Measurements from ENCODE around the gene SLC22A9.
"Not testable (repeated sequence)": the region's sequence is repeated elsewhere in the genome, so short reads cannot be mapped to it uniquely, and the experiment has no call there.

The SLC22A9 gene

DNA sequence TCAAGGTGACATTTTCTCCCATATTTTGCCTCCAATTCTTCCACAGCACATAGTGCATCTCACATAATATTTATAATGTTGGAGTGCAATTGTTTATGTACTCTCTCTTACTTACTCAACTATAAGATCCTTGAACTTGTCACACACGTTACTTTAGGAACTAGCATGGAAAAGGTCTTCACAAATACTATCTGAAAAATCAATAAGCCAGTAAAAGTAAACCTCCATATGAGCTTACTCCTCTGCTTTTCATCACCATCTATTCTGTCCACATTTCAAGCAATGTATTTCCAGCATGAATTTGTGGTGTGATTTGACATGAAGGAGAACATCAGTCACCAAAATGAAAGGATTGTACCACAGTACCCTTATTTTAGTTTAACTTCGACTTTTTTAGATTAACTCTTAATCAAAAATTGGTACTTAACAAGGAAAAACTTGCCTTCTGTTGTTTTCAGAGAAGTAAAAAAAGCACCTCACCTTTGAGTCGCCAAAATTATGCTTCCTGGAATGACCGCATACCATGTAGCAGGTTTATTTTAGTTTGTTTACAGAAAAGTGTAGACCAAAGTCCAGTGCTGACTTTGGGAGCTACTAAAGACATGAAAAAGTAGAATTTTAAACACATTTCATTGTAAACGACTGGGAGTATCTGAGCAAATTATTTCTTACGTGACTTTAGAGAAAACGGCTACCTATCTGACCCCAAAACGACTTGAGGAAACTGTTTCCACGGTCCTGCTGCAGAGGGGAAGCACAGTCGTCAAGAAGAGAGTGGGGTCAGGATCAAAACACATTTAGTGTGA, at the start of gene SLC22A9:
Gene SLC22A9 (plus strand): TSS at position 621 of the 806 bp plus-strand sequence. CDS start 272 bp downstream, outside the sequence.
- no peak for DNase-seq (ENCODE audit: low read depth in 2 of 2)

DNA sequence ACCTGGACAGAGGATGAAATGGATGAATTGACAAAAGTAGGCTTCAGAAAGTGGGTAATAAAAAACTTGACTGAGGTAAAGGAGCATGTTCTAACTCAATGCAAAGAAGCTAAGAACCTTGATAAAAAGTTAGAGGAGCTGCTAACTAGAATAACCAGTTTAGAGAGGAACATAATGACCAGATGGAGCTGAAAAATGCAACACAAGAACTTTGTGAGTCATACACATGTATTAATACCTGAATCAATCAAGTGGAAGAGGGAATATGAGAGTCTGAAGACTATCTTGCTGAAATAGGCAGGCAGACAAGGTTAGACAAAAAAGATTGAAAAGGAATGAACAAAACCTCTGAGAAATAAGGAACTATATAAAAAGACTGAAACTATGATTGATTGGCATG, 47.9 kb upstream of the SLC22A9 start:
- no peak for DNase-seq (ENCODE audit: low read depth in 2 of 2)

DNA sequence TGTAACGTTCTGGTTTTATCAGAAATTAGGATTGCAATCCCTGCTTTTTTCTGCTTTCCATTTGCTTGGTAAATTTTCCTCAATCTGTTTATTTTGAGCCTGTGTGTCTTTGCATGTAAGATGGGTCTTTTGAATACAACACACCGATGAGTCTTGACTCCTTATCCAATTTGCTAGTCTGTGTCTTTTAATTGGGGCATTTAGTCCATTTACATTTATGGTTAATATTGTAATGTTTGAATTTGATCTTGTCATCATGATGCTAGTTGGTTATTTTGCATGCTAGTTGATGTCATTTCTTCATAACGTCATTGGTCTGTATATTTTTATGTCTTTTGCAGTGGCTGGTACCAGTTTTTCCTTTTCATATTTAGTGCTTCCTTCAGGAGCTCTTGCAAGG, 34.5 kb upstream of the SLC22A9 start:
- DNase-seq (ENCODE audit: low read depth in 2 of 2) = not testable (repeated sequence)

DNA sequence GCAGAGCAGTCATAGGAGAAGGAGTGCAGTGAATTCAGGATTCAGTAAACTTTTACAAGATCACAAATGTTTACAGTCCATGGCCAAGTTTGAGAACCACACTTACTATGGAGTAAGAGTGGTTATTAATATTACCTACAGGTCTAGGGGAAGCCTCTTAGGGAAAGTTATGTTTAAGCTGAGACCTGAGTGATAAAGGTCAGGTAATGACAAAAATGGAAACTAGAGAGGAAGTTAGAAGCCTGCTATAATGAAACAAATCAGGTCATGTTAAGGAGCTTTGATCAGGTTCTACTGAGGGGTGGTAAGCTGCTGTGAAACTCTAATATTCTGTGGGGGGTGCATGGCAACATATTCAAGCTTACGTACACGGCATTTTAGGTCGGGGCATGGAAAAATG, 32.5 kb upstream of the SLC22A9 start:
- DNase-seq (ENCODE audit: low read depth in 2 of 2) = no peak

DNA sequence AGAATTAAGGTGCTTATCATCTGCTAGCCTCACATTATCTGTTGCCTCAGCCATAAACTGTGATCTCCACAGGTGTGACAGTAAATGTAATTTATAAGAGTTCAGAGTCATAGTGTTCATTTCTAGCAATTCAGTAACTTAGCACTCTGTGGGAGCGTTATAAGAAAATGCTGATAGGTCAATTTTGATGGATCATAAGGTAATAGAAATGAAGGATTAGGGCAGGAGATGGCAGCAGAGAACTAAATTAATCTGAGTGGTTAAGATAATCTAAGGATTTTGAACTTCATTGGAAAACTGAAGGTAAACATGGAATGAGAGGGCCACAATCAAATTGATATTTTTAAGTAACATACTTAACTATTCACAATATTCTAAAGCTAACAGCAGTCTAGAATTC, 26.5 kb upstream of the SLC22A9 start:
- DNase-seq (ENCODE audit: low read depth in 2 of 2) = no peak

DNA sequence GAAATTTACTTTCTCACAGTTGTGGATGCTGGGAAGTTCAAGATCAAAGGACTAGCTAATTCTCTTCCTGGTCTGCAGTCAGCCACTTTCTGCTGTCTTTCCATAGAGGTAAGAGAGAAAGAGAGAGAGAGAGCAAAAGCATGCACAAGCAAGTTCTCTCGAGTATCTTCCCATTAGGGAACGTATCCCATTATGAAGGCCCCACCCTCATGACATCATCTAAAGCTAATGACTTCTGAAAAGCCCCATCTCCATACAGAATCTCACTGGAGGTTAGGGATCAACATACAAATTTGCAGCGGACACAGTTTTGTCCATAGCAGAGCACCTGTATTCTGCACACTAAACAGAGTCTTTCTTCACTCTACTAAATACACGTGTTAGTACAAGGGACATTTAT, 17.4 kb upstream of the SLC22A9 start:
- no peak for DNase-seq (ENCODE audit: low read depth in 2 of 2)

DNA sequence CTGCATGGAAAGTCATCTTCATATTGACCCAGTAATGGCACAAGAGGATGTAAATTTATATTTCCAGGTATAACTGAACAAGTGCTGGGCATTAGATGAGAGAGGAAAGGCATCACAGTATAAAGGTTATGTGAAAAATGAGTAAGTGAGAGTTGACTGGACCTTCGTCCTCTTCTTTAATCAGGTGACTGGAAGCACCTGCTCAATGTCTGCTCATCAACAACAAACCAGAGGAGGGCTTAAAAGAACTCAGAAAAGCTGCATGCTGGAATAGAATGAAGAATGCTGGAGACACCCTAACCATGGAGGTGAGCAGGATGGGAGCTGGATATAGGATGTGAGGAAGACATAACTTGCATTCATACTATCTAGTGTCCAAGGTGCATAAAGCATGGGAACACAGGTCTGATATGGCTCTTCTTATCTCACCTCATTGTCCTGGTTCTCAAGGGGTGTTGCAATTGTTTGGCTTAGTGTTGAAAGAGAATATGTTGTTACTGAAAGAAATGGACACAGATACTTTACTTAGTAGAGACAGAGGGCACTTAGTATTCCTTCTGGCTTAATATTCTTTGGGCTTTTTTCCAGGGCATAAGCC, 7.3 kb upstream of the SLC22A9 start:
- DNase-seq (ENCODE audit: low read depth in 2 of 2) = no peak

DNA sequence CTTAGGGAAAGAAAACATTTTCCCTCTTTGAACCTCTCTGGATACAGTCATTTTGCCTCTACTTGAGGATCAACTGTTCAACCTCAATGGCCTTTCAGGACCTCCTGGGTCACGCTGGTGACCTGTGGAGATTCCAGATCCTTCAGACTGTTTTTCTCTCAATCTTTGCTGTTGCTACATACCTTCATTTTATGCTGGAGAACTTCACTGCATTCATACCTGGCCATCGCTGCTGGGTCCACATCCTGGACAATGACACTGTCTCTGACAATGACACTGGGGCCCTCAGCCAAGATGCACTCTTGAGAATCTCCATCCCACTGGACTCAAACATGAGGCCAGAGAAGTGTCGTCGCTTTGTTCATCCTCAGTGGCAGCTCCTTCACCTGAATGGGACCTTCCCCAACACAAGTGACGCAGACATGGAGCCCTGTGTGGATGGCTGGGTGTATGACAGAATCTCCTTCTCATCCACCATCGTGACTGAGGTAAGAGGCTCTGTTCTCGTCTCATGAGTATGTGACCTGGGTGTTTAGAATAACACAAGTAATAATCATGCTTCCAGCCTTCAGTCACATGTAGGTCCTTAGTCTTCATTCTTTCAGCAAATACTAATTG, 495 bp downstream of the SLC22A9 start:
- DNase-seq (ENCODE audit: low read depth in 2 of 2) = no peak

DNA sequence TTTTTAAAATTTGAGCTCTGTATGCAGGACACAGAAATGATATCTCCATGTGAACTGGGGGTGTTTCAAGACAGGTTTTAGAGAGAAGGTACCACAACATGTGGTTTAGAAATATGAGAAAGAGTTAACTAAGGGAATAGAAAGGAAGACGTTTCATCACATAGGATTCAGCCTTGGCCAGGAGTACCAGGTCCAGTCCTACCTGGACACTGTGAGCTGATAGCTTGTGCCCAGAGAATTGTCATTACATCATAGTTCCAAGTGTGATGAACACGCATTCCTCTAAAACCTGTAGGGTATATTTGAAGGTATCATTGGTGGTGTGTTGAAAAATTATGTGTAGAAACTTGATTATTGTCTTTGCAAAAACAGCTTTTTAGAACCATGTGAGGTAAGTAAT, 1.8 kb downstream of the SLC22A9 start:
- DNase-seq (ENCODE audit: low read depth in 2 of 2) = no peak

DNA sequence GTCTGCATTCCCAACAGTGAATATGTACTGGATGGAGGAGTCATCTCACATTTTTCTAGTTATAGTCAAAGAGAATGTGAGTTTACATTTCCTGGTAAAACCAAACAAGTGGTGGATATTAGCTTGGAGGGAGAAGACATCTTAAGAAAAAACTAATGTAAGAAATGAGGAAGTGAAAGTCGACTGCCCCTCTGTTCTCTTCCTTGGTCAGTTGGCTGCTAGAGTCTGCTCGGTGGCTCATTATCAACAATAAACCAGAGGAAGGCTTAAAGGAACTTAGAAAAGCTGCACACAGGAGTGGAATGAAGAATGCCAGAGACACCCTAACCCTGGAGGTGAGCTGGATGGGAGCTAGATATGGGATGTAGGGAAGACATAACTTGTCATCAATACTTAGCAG, 5.8 kb downstream of the SLC22A9 start:
- no peak for DNase-seq (ENCODE audit: low read depth in 2 of 2)

DNA sequence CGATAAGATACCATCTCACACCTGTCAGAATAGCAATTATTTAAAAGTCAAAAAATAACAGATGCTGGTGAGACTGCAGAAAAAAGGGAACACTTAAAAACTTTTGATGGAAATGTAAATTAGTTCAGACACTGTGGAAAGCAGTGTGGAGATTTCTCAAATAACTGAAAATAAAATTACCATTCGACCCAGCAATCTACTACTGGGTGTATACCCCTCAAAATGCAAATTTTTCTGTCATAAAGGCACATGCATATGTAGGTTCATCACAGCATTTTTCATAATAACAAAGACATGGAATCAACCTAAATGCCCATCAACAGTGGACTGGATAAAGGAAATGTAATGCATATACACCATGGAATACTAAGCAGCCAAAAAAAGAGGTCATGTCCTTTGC, 10.5 kb downstream of the SLC22A9 start:
- DNase-seq (ENCODE audit: low read depth in 2 of 2) = no peak

DNA sequence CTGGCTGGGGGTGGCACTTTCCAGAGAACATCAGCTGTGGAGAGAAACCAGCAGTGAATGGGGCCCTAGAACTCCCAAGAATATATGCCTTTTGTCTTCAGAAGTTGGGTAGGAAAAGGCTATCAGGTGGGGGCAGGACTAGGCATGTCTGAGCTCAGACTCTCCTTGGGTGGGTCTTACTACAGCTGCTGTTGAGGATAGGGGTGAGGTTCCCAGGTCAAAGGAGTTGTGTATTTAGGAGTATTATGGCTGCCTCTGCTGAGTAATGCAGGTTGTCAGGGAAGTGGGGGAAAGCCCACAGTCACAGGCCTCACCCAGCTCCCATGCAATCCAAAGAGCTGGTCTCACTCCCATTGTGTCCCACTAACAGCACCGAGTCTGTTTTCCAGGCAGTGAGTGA, 26.1 kb downstream of the SLC22A9 start:
- no peak for DNase-seq (ENCODE audit: low read depth in 2 of 2)

DNA sequence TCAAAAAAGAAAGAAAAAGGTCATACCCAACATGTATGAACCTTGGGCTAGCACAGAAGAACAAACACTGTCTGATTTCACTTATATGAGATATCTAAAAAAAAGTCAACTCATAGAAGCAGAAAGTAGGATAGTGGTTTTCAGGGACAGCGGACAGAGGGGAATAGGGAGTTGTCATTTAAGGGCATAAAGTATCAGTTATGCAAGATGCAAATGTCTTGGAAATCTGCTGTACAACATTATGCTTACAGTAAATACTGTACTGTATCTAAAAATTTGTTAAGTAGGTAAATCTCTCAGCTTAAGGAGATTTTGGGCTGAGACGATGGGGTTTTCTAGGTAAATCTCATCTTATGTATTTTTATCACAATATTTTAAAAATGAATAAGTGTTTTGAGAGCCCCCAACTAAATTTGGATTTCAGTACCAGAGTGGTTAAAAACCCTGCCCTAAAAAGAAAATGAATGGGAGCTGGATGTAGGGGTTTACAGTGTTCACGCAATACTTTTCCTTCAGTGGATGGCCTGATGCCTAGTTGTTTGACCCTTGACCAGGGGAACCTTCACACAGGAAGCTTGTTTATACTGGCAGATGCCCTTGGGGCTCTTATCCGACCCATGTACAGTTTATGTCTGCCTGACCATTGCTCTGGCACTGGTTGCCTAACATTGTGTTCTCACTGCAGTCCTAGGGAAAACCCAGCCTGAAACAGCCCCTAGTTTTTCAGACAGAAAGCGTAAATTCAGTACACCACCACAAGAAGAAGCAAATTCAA, 34.8 kb downstream of the SLC22A9 start:
- DNase-seq (ENCODE audit: low read depth in 2 of 2) = no peak

DNA sequence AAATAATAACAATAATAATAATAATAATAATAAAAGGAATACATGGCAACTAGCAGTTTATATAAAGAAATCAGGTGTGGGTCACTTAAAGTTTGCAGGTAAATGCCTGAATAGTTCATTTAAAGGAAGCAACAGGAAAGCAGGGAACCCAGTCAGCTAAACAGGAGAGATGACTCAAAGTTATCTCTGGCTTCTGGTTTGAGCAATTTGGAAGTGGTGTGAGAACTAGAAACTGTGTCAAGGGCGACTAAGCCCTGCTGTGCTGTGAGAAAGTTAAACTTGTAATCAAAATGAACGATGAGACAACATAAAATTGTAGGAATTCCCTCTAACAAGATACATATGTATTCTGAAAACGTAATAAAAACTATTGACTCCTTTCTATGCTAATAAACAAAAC, 35.5 kb downstream of the SLC22A9 start:
- no peak for DNase-seq (ENCODE audit: low read depth in 2 of 2)

DNA sequence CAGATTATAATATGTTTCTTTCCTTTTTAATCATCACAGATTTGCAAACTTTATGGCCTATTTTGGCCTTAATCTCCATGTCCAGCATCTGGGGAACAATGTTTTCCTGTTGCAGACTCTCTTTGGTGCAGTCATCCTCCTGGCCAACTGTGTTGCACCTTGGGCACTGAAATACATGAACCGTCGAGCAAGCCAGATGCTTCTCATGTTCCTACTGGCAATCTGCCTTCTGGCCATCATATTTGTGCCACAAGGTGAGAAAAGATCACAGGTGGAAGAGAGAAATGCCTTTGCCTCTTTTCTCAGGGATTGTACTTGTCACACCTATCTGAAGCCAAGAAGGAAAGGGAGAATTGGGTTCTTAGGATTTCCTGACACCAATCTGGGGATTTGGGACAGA, 36.9 kb downstream of the SLC22A9 start:
- DNase-seq (ENCODE audit: low read depth in 2 of 2) = no peak

DNA sequence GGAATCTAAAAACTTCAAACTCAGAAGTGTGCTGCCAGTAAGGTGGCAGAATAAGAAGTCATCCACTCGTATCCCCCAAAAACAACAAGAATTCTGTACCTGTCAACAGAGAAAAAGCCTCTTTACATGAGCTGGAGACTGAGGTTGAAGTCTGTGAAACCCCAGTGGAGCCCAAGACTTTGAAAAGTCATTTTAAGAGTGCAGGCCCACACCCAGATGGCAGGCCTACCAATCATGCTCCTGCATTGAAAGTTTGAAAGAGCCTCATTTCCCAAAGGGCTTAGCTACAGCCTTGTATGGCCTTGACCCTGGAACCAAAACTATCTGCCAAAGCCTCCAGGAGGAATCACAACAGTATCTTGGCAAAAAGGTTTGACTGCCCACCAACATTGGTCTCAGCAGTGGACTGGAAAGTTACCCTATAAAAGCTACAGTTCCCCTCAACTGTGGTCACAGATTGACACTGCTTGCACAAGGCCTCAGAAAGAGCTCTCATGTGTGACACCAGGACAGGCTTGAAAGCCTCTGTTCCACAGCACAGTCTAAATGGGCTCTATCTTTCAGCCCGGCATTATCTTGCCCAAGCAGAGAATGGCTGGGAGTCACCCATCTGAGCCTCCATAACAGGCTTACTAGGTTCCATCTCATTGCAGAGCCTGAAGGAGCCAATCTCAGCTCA, 47.7 kb downstream of the SLC22A9 start:
- no peak for DNase-seq (ENCODE audit: low read depth in 2 of 2)

DNA sequence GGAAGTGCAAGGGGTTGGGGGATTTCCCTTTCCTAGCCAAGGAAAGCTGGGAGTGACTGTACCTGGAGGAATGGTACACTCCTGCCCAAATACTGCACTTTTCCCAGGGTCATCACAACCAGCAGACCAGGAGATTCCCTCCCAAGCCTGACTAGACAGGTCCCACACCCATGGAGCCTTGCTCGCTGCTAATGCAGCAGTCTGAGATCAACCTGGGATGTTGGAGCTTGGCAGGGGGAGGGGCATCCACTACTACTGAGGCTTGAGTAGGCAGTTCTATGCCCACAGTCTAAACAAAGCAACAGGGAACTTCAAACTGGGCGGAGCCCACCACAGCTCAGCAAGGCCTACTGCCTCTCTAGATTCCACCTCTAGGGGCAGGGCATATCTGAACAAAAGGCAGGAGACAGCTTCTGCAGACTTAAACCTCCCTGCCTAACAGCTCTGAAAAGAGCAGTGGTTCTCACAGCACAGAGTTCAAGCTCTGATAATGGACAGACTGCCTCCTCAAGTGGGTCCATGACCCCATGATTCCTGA, 58.5 kb downstream of the SLC22A9 start:
- no peak for DNase-seq (ENCODE audit: low read depth in 2 of 2)

DNA sequence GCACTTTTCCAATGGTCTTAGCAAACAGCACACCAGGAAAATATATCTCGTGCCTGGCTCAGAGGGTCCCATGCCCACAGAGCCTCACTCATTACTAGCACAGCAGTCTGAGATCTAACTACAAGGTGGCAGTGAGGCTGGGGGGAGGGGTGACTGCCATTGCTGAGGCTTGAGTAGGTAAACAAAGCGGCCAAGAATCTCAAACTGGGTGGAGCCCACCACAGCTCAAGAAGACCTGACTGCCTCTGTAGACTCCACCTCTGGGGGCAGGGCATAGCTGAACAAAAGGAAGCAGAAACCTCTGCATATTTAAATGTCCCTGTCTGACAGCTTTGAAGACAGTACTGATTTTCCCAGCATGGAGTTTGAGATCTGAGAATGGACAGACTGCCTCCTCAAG, 61.1 kb downstream of the SLC22A9 start:
- DNase-seq (ENCODE audit: low read depth in 2 of 2) = not testable (repeated sequence)

DNA sequence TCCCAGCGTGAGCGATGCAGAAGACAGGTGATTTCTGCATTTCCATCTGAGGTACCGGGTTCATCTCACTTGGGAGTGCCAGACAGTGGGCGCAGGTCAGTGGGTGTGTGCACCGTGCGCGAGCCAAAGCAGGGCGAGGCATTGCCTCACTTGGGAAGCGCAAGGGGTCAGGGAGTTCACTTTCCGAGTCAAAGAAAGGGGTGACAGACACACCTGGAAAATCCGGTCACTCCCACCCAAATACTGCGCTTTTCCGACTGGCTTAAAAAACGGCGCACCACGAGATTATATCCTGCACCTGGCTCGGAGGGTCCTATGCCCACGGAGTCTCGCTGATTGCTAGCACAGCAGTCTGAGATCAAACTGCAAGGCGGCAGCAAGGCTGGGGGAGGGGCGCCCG, 65.8 kb downstream of the SLC22A9 start:
- DNase-seq (ENCODE audit: low read depth in 2 of 2) = not testable (repeated sequence)

DNA sequence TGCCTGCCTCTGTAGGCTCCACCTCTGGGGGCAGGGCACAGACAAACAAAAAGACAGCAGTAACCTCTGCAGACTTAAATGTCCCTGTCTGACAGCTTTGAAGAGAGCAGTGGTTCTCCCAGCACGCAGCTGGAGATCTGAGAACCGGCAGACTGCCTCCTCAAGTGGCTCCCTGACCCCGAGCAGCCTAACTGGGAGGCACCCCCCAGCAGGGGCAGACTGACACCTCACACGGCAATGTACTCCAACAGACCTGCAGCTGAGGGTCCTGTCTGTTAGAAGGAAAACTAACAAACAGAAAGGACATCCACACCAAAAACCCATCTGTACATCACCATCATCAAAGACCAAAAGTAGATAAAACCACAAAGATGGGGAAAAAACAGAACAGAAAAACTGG, 66.2 kb downstream of the SLC22A9 start:
- DNase-seq (ENCODE audit: low read depth in 2 of 2) = not testable (repeated sequence)

DNA sequence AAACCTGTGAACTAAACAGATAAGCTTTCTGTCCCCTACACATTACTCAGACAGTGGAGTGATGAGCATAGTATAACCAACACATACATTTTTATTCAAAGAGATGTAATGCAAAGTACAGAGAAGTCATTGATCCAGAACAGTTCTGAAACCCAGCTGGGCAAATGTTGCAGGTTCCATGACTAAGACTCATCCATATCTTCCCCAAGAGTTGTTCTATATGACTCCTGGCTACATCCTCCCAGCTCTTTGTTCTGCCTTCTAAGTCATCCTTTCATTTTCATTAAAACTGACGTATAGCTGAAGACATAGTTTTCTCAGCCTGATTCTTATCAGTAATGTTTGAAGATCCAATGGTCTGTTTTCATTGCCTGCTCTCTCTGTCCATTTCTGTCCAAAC, 74.1 kb downstream of the SLC22A9 start:
- DNase-seq (ENCODE audit: low read depth in 2 of 2) = no peak

DNA sequence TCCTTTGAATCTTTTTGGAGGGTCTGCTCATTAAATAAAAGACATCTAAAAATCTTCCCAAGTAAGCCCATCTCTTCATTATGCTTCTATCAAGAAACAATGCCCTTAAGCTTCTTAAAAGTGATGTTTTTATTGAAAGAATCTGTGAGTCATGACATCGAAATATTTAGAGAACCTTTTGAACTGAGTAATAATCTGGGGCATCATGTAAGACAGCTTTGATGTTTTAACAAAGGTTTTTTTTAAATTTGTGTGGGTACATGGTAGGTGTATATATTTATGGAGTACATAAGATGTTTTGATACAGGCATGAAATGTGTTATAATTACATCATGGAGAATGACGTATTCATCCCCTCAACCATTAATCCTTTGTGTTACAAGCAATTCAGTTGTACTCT, 74.6 kb downstream of the SLC22A9 start:
- DNase-seq (ENCODE audit: low read depth in 2 of 2) = no peak

Data from activated CD4-positive, alpha-beta T cell treated with anti-CD3 and anti-CD28 coated beads for 24 hours (primary cell).